PC-9 (cell line): ENCODE results near the gene FOXP1. TPM values are rescaled to one million over a fixed set of nuclear protein-coding genes. Genes with fewer than 3 reads are reported as not detected.

ENCODE experiments used
- BruUV-seq: library from RNA; stranded (reverse); fragments of 400-500 nt; replicated peaks from 2 replicates; lab custom pipeline; 2021; lab: Mats Ljungman, UMichigan
- CTCF ChIA-PET: fragments of 300-600 bp; sonication (Branson Sonifier 250); formaldehyde crosslinking; loops from one replicate; lab custom pipeline; 2022; ENCODE audit warnings: antibody characterized with exemption; lab: Charles Lee
- POLR2A ChIA-PET: fragments of 300-600 bp; sonication (Branson Sonifier 250); formaldehyde crosslinking; loops from one replicate; lab custom pipeline; 2022; ENCODE audit warnings: antibody characterized with exemption; ENCODE audit not compliant: unreplicated experiment; lab: Charles Lee
- DNase-seq, 2 experiments: peaks; one replicate each; pipeline versions ENCODE4 v3.0.0 to v3.0.0-alpha.2; 2015 to 2022; ENCODE audit warnings: mixed read lengths in 1 of 2
- H2AFZ ChIP-seq: fragments of 200-600 bp; sonication (generic); 2 replicates; pipeline ENCODE4 v1.8.1; 2017; ENCODE audit warnings: antibody characterized with exemption
- H3F3A ChIP-seq: fragments of 200-600 bp; sonication (generic); 2 replicates; pipeline ENCODE4 v1.8.1; 2017; ENCODE audit warnings: antibody characterized with exemption, mild to moderate bottlenecking, low read depth; ENCODE audit not compliant: insufficient read depth
- H3K27ac ChIP-seq: fragments of 200-600 bp; sonication (generic); 2 replicates; pipeline ENCODE4 v1.6.1; 2016; ENCODE audit warnings: mixed run types
- H3K27me3 ChIP-seq: fragments of 200-600 bp; sonication (generic); 2 replicates; pipeline ENCODE4 v1.6.1; 2016; ENCODE audit warnings: low read depth, mixed run types; ENCODE audit not compliant: insufficient read depth
- H3K36me3 ChIP-seq: fragments of 200-600 bp; sonication (generic); 2 replicates; pipeline ENCODE4 v1.6.1; 2016; ENCODE audit warnings: low read depth, mixed run types
- H3K4me1 ChIP-seq: fragments of 200-600 bp; sonication (generic); replicated peaks from 2 replicates; pipeline ENCODE4 v1.6.1; 2016; ENCODE audit warnings: mixed run types; ENCODE audit not compliant: insufficient read depth
- H3K4me2 ChIP-seq: fragments of 200-600 bp; sonication (generic); 2 replicates; pipeline ENCODE4 v1.6.1; 2017; ENCODE audit warnings: mixed run types
- H3K4me3 ChIP-seq: fragments of 200-600 bp; sonication (generic); 2 replicates; pipeline ENCODE4 v1.6.1; 2016; ENCODE audit warnings: mixed run types
- H3K79me2 ChIP-seq: fragments of 200-600 bp; sonication (generic); 2 replicates; pipeline ENCODE4 v1.6.1; 2017; ENCODE audit warnings: low read depth, mixed run types
- H3K9me2 ChIP-seq: fragments of 200-600 bp; sonication (generic); 2 replicates; pipeline ENCODE4 v1.8.1; 2017; ENCODE audit warnings: mild to moderate bottlenecking; ENCODE audit not compliant: insufficient read depth
- H3K9me3 ChIP-seq: fragments of 200-600 bp; sonication (generic); 2 replicates; pipeline ENCODE4 v1.8.1; 2016; ENCODE audit warnings: low read depth; ENCODE audit not compliant: insufficient read depth
- H4K20me1 ChIP-seq: fragments of 200-600 bp; sonication (generic); 2 replicates; pipeline ENCODE4 v1.8.1; 2017; ENCODE audit not compliant: insufficient read depth
- CTCF ChIP-seq: fragments of 200-600 bp; sonication (generic); conservative IDR thresholded peaks from 2 replicates; pipeline ENCODE4 v1.6.1; 2017; ENCODE audit warnings: mixed run types, antibody characterized with exemption, mild to moderate bottlenecking, moderate library complexity
- EZH2 ChIP-seq: fragments of 200-600 bp; sonication (generic); IDR thresholded peaks from 2 replicates; pipeline ENCODE4 v1.8.0; 2017; ENCODE audit warnings: antibody characterized with exemption, low read depth
- intact Hi-C: fragments of 100-400 bp; cut with micrococcal nuclease; formaldehyde crosslinking; loops from one replicate; pipeline ENCODE4 v1.10.0; 2022; ENCODE audit not compliant: unreplicated experiment
- total RNA-seq: library from RNA; stranded (reverse); gene quantifications from 2 replicates; pipeline ENCODE4 v1.2.3, GENCODE V29; 2021

Gene FOXP1
- total RNA-seq, 1 experiment from 2014 or later: 33.3 TPM

GRCh38 chr3:71132995-71133730 lies 450.4 kb downstream of the FOXP1 start:
- Histone ChIP-seq H3K4me3 (no peak overlapping the region), H3K79me2 (no peaks in the 10 kb centered on the region), H4K20me1 (no peaks in the 10 kb centered on the region), H3K9me3 (no peaks in the 10 kb centered on the region), H3K27ac (no peak overlapping the region), H2AFZ (no peak overlapping the region), H3K4me1 (no peaks in the 10 kb centered on the region), H3K4me2 (no peak overlapping the region), H3K36me3 (no peaks in the 10 kb centered on the region), H3K9me2 (no peaks in the 10 kb centered on the region), H3F3A (no peaks in the 10 kb centered on the region), H3K27me3 (no peaks in the 10 kb centered on the region)
- TF ChIP-seq CTCF (no peak), EZH2 (no peak)
- intact Hi-C loops: loop anchor here (5.0 to 10.0 kb wide), 2 partner anchors 68 to 449 kb away; partner anchors contain the start of gene FOXP1
- BruUV-seq: no TSS peak
- POLR2A ChIA-PET: no interaction called here
- DNase-seq: no peak
- CTCF ChIA-PET: no interaction called here

- no peaks in the 10 kb centered on the region for H4K20me1 ChIP-seq
- H3K27ac ChIP-seq: no peak overlapping the region
- TF ChIP-seq CTCF (no peak), EZH2 (no peak)
- BruUV-seq: no TSS peak
- H2AFZ ChIP-seq: no peak overlapping the region
- no peak overlapping the region for H3K4me2 ChIP-seq
- no peaks in the 10 kb centered on the region for H3F3A ChIP-seq
- H3K36me3 ChIP-seq: no peaks in the 10 kb centered on the region
- H3K9me3 ChIP-seq: no peaks in the 10 kb centered on the region
- H3K79me2 ChIP-seq: no peaks in the 10 kb centered on the region
- intact Hi-C loops: loop anchor here (5.0 to 10.0 kb wide), 2 partner anchors 67 to 451 kb away; partner anchors contain the start of gene FOXP1
- no peak overlapping the region for H3K4me3 ChIP-seq
- DNase-seq: no peak
- ChIA-PET CTCF (no interaction called here), POLR2A (no interaction called here)
- H3K9me2 ChIP-seq: no peaks in the 10 kb centered on the region
- H3K4me1 ChIP-seq: no peaks in the 10 kb centered on the region
- H3K27me3 ChIP-seq: no peaks in the 10 kb centered on the region
Observed at GRCh38 chr3:71131375-71132314, 451.9 kb downstream of the FOXP1 start.
